ENCODE data around the gene APOOL. TPM values are rescaled to one million over a fixed set of nuclear protein-coding genes. Genes with fewer than 3 reads are reported as not detected.

Gene APOOL
- total and polyA plus RNA-seq, 4 experiments from 2014 or later, result 3.1 to 8.8 (median 5.6) TPM

Other genes with a start within 250 kb of the APOOL start
- not detected for gene SATL1, start 239.9 kb downstream of the APOOL start, total RNA-seq
- gene SATL1, start 239.9 kb downstream of the APOOL start, polyA plus RNA-seq, result not detected
- 1 to 10 TPM; 1.3 to 1.5 TPM for gene ZNF711, start 240.1 kb downstream of the APOOL start, total RNA-seq
- under 1 TPM; 0.25 to 0.64 TPM for gene ZNF711, start 240.1 kb downstream of the APOOL start, polyA plus RNA-seq